Activated CD8-positive, alpha-beta memory T cell treated with anti-CD3 and anti-CD28 coated beads, Interleukin-2, amount 50 U/mL, for 24 hours (primary cell): ENCODE measurements around the gene EVI2A.
"Not testable (repeated sequence)": the region's sequence is repeated elsewhere in the genome, so short reads cannot be mapped to it uniquely, and the experiment has no call there.

Experiments used
- DNase-seq: peaks from one replicate; pipeline ENCODE4 v3.0.0-alpha.2; 2020; ENCODE audit errors: extremely low read depth

EVI2A gene

GRCh38 chr17:31312223-31312622, 9.2 kb downstream of the EVI2A start:
- DNase-seq: not testable (repeated sequence)

GRCh38 chr17:31311526-31311925, 9.9 kb downstream of the EVI2A start:
- no peak for DNase-seq

- no peak for DNase-seq
Observed at GRCh38 chr17:31310886-31311285, 10.5 kb downstream of the EVI2A start.

- no peak for DNase-seq
Observed at GRCh38 chr17:31310260-31310659, 11.2 kb downstream of the EVI2A start.

- DNase-seq: no peak
Observed at GRCh38 chr17:31309556-31309955, 11.9 kb downstream of the EVI2A start.

- DNase-seq: no peak
Observed at GRCh38 chr17:31308372-31309334, 12.8 kb downstream of the EVI2A start.

- no peak for DNase-seq
Observed at GRCh38 chr17:31307640-31308039, 13.8 kb downstream of the EVI2A start.

GRCh38 chr17:31299624-31300023, 21.8 kb downstream of the EVI2A start:
- no peak for DNase-seq

- no peak for DNase-seq
Observed at GRCh38 chr17:31297090-31297489, 24.3 kb downstream of the EVI2A start, which contains the start of gene OMG. TSS of gene OMG (minus strand) at chr17:31297239. CDS start at chr17:31296331, 908 bp downstream.

GRCh38 chr17:31296142-31296541, 25.3 kb downstream of the EVI2A start:
- no peak for DNase-seq

- no peak for DNase-seq
Observed at GRCh38 chr17:31295489-31295871, 25.9 kb downstream of the EVI2A start.

GRCh38 chr17:31294820-31295488, 26.5 kb downstream of the EVI2A start:
- DNase-seq: no peak

GRCh38 chr17:31294231-31294630, 27.2 kb downstream of the EVI2A start:
- DNase-seq: no peak

GRCh38 chr17:31293581-31293980, 27.8 kb downstream of the EVI2A start:
- no peak for DNase-seq

- no peak for DNase-seq
Observed at GRCh38 chr17:31291820-31292219, 29.6 kb downstream of the EVI2A start.

GRCh38 chr17:31289790-31290189, 31.6 kb downstream of the EVI2A start:
- no peak for DNase-seq

- not testable (repeated sequence) for DNase-seq
Observed at GRCh38 chr17:31287932-31288331, 33.5 kb downstream of the EVI2A start.

- DNase-seq: no peak
Observed at GRCh38 chr17:31286587-31286986, 34.8 kb downstream of the EVI2A start.

- DNase-seq: no peak
Observed at GRCh38 chr17:31283841-31284240, 37.6 kb downstream of the EVI2A start.

GRCh38 chr17:31281061-31281460, 40.4 kb downstream of the EVI2A start:
- DNase-seq: no peak

GRCh38 chr17:31279401-31279800, 42.0 kb downstream of the EVI2A start:
- no peak for DNase-seq

- DNase-seq: no peak
Observed at GRCh38 chr17:31275116-31275515, 46.3 kb downstream of the EVI2A start.

- no peak for DNase-seq
Observed at GRCh38 chr17:31274252-31274651, 47.2 kb downstream of the EVI2A start.
